Activated naive CD4-positive, alpha-beta T cell treated with anti-CD3 and anti-CD28 coated beads for 36 hours (primary cell): ENCODE results near the gene COL25A1. TPM values are rescaled to one million over a fixed set of nuclear protein-coding genes. Genes with fewer than 3 reads are reported as not detected.

Source experiments
- CTCF ChIA-PET: fragments of 350-600 bp; sonication (Branson Sonifier 250); formaldehyde crosslinking; loops from one replicate; lab custom pipeline; 2021; ENCODE audit warnings: antibody characterized with exemption; lab: Charles Lee
- DNase-seq: peaks from one replicate; pipeline ENCODE4 v3.0.0-alpha.2; 2020
- H3K27ac Mint-ChIP-seq: one replicate; pipeline ENCODE4 v1.8.0; 2021; ENCODE audit warnings: mild to moderate bottlenecking, mixed read lengths
- H3K27me3 Mint-ChIP-seq: one replicate; pipeline ENCODE4 v1.8.0; 2021; ENCODE audit warnings: low read depth, mixed read lengths
- H3K36me3 Mint-ChIP-seq: one replicate; pipeline ENCODE4 v1.8.0; 2021; ENCODE audit warnings: low read depth, mixed read lengths
- H3K4me1 Mint-ChIP-seq: one replicate; pipeline ENCODE4 v1.8.0; 2021; ENCODE audit warnings: low read depth, mixed read lengths
- H3K4me3 Mint-ChIP-seq: one replicate; pipeline ENCODE4 v1.8.0; 2021; ENCODE audit warnings: mild to moderate bottlenecking, moderate library complexity, mixed read lengths
- H3K9me3 Mint-ChIP-seq: one replicate; pipeline ENCODE4 v1.8.0; 2021; ENCODE audit warnings: mixed read lengths
- intact Hi-C: fragments of 100-400 bp; cut with micrococcal nuclease; formaldehyde crosslinking; loops from one replicate; pipeline ENCODE4 v1.15.1; 2023
- total RNA-seq, 2 experiments: library from RNA; stranded (reverse); gene quantifications; one replicate each; pipeline ENCODE4 v1.2.3, GENCODE V29; 2021

The COL25A1 gene
- total RNA-seq, 2 experiments from 2014 or later, result not detected

- Mint-ChIP-seq H3K4me3 (no peak overlapping the region), H3K9me3 (peaks cover 2% of the 10 kb centered on the region), H3K36me3 (no peaks in the 10 kb centered on the region), H3K27me3 (no peaks in the 10 kb centered on the region), H3K4me1 (no peaks in the 10 kb centered on the region), H3K27ac (no peak overlapping the region)
- intact Hi-C loops, result no loop called here
- no peak for DNase-seq
- CTCF ChIA-PET, result no interaction called here
These were observed 66.8 kb downstream of the COL25A1 start for GRCh38 chr4:109235683-109236082.

- CTCF ChIA-PET, result no interaction called here
- Mint-ChIP-seq H3K27ac (no peak overlapping the region), H3K27me3 (no peaks in the 10 kb centered on the region), H3K36me3 (no peaks in the 10 kb centered on the region), H3K9me3 (peaks cover 2% of the 10 kb centered on the region), H3K4me3 (no peak overlapping the region), H3K4me1 (no peaks in the 10 kb centered on the region)
- no peak for DNase-seq
- intact Hi-C loops, result no loop called here
These were observed 67.9 kb downstream of the COL25A1 start for GRCh38 chr4:109234596-109234995.

- Mint-ChIP-seq H3K9me3 (peaks cover 2% of the 10 kb centered on the region), H3K27ac (no peak overlapping the region), H3K4me1 (no peaks in the 10 kb centered on the region), H3K36me3 (no peaks in the 10 kb centered on the region), H3K4me3 (no peak overlapping the region), H3K27me3 (no peaks in the 10 kb centered on the region)
- intact Hi-C loops, result no loop called here
- CTCF ChIA-PET, result no interaction called here
- DNase-seq, result no peak
These were observed 68.9 kb downstream of the COL25A1 start for GRCh38 chr4:109233570-109233969.

- CTCF ChIA-PET, result interaction anchor here (0.6 kb wide), 1 partner anchor 399 kb away, joined by 4 read pairs; no protein-coding TSS in a partner anchor
- H3K9me3 Mint-ChIP-seq, result peaks cover 2% of the 10 kb centered on the region
- intact Hi-C loops, result no loop called here
These were observed 69.8 kb downstream of the COL25A1 start for GRCh38 chr4:109232681-109233080.

GRCh38 chr4:109231331-109231730 is 71.1 kb downstream of the COL25A1 start:
- peaks cover 2% of the 10 kb centered on the region for H3K9me3 Mint-ChIP-seq
- H3K36me3 Mint-ChIP-seq, result no peaks in the 10 kb centered on the region
- CTCF ChIA-PET, result no interaction called here
- no peak overlapping the region for H3K4me3 Mint-ChIP-seq
- intact Hi-C loops, result no loop called here
- DNase-seq, result no peak
- H3K27ac Mint-ChIP-seq, result no peak overlapping the region
- no peaks in the 10 kb centered on the region for H3K27me3 Mint-ChIP-seq
- no peaks in the 10 kb centered on the region for H3K4me1 Mint-ChIP-seq

More at GRCh38 chr4:109232681-109233080, 69.8 kb downstream of the COL25A1 start:
- H3K27me3 Mint-ChIP-seq, result no peaks in the 10 kb centered on the region
- no peaks in the 10 kb centered on the region for H3K4me1 Mint-ChIP-seq
- DNase-seq, result no peak
- no peaks in the 10 kb centered on the region for H3K36me3 Mint-ChIP-seq
- H3K4me3 Mint-ChIP-seq, result no peak overlapping the region
- H3K27ac Mint-ChIP-seq, result no peak overlapping the region

- no peaks in the 10 kb centered on the region for H3K4me1 Mint-ChIP-seq
- no peaks in the 10 kb centered on the region for H3K27me3 Mint-ChIP-seq
- DNase-seq, result no peak
- CTCF ChIA-PET, result no interaction called here
- H3K9me3 Mint-ChIP-seq, result peaks cover under 1% of the 10 kb centered on the region
- H3K27ac Mint-ChIP-seq, result no peak overlapping the region
- H3K4me3 Mint-ChIP-seq, result no peak overlapping the region
- H3K36me3 Mint-ChIP-seq, result no peaks in the 10 kb centered on the region
- intact Hi-C loops, result no loop called here
These were observed 73.4 kb downstream of the COL25A1 start for GRCh38 chr4:109229028-109229427.

- intact Hi-C loops, result no loop called here
- CTCF ChIA-PET, result interaction anchor here (0.7 kb wide), 1 partner anchor 44 kb away, joined by 3 read pairs; no protein-coding TSS in a partner anchor
- no peaks in the 10 kb centered on the region for H3K36me3 Mint-ChIP-seq
- H3K27me3 Mint-ChIP-seq, result no peaks in the 10 kb centered on the region
- no peaks in the 10 kb centered on the region for H3K9me3 Mint-ChIP-seq
- H3K27ac Mint-ChIP-seq, result no peak overlapping the region
- no peak for DNase-seq
- H3K4me3 Mint-ChIP-seq, result no peak overlapping the region
- no peaks in the 10 kb centered on the region for H3K4me1 Mint-ChIP-seq
These were observed 84.2 kb downstream of the COL25A1 start for GRCh38 chr4:109218288-109218687.

GRCh38 chr4:109216085-109216696 is 86.3 kb downstream of the COL25A1 start:
- CTCF ChIA-PET, result no interaction called here
- intact Hi-C loops, result no loop called here
- H3K27ac Mint-ChIP-seq, result no peak overlapping the region
- H3K27me3 Mint-ChIP-seq, result no peaks in the 10 kb centered on the region
- no peak overlapping the region for H3K4me3 Mint-ChIP-seq
- no peaks in the 10 kb centered on the region for H3K4me1 Mint-ChIP-seq
- DNase-seq, result no peak
- no peaks in the 10 kb centered on the region for H3K36me3 Mint-ChIP-seq
- no peaks in the 10 kb centered on the region for H3K9me3 Mint-ChIP-seq

- CTCF ChIA-PET, result interaction anchor here (0.7 kb wide), 1 partner anchor 627 kb away, joined by 3 read pairs; no protein-coding TSS in a partner anchor
- intact Hi-C loops, result no loop called here
- Mint-ChIP-seq H3K4me1 (no peaks in the 10 kb centered on the region), H3K27me3 (no peaks in the 10 kb centered on the region), H3K36me3 (no peaks in the 10 kb centered on the region), H3K27ac (no peak overlapping the region), H3K4me3 (no peak overlapping the region), H3K9me3 (no peaks in the 10 kb centered on the region)
- DNase-seq, result no peak
These were observed 87.0 kb downstream of the COL25A1 start for GRCh38 chr4:109215506-109215905.

GRCh38 chr4:109214622-109215301 is 87.7 kb downstream of the COL25A1 start:
- no peak for DNase-seq
- intact Hi-C loops, result no loop called here
- Mint-ChIP-seq H3K27ac (no peak overlapping the region), H3K4me3 (no peak overlapping the region), H3K36me3 (no peaks in the 10 kb centered on the region), H3K27me3 (no peaks in the 10 kb centered on the region), H3K9me3 (no peaks in the 10 kb centered on the region), H3K4me1 (no peaks in the 10 kb centered on the region)
- CTCF ChIA-PET, result no interaction called here

- H3K4me1 Mint-ChIP-seq, result no peaks in the 10 kb centered on the region
- intact Hi-C loops, result no loop called here
- no peak overlapping the region for H3K27ac Mint-ChIP-seq
- DNase-seq, result no peak
- H3K27me3 Mint-ChIP-seq, result peaks cover 1% of the 10 kb centered on the region
- no peaks in the 10 kb centered on the region for H3K36me3 Mint-ChIP-seq
- H3K4me3 Mint-ChIP-seq, result no peak overlapping the region
- no peaks in the 10 kb centered on the region for H3K9me3 Mint-ChIP-seq
- CTCF ChIA-PET, result interaction anchor here (0.6 kb wide), 1 partner anchor 65 kb away, joined by 3 read pairs; no protein-coding TSS in a partner anchor
These were observed 89.4 kb downstream of the COL25A1 start for GRCh38 chr4:109213056-109213455.

GRCh38 chr4:109211671-109212070 is 90.8 kb downstream of the COL25A1 start:
- no peak overlapping the region for H3K4me3 Mint-ChIP-seq
- intact Hi-C loops, result no loop called here
- no peaks in the 10 kb centered on the region for H3K4me1 Mint-ChIP-seq
- DNase-seq, result no peak
- no peak overlapping the region for H3K27ac Mint-ChIP-seq
- CTCF ChIA-PET, result no interaction called here
- no peaks in the 10 kb centered on the region for H3K9me3 Mint-ChIP-seq
- H3K36me3 Mint-ChIP-seq, result no peaks in the 10 kb centered on the region
- H3K27me3 Mint-ChIP-seq, result peaks cover 2% of the 10 kb centered on the region

GRCh38 chr4:109209647-109210046 is 92.8 kb downstream of the COL25A1 start:
- no peak for DNase-seq
- Mint-ChIP-seq H3K4me1 (no peaks in the 10 kb centered on the region), H3K36me3 (no peaks in the 10 kb centered on the region), H3K4me3 (no peak overlapping the region), H3K27me3 (peaks cover 2% of the 10 kb centered on the region), H3K9me3 (no peaks in the 10 kb centered on the region), H3K27ac (no peak overlapping the region)
- intact Hi-C loops, result no loop called here
- CTCF ChIA-PET, result no interaction called here
